Gastrocnemius medialis (tissue), 4 donors: ENCODE measurements around the gene LEF1. TPM values are rescaled to one million over a fixed set of nuclear protein-coding genes. Genes with fewer than 3 reads are reported as not detected.

ENCODE experiments used
- ATAC-seq, 2 donors: fragments of 150-250 bp; one replicate each; pipeline ENCODE4 v1.9.1; 2016
- DNase-seq, 2 donors: peaks; one replicate each; pipeline ENCODE4 v3.0.0-alpha.2; 2019
- H3K27ac ChIP-seq, 4 donors: fragments of 200-600 bp; sonication (generic); 1 replicate in 1 of 4; 2 replicates in 3 of 4; pipeline ENCODE4 v1.5.1; 2016 to 2018; ENCODE audit warnings: mild to moderate bottlenecking in 2 of 4, moderate library complexity in 1 of 4
- H3K27me3 ChIP-seq, 3 donors: fragments of 200-600 bp; sonication (generic) in 2 of 3; 1 replicate in 1 of 3; 2 replicates in 2 of 3; pipeline versions ENCODE4 v1.5.1 to v1.6.0; 2016 to 2019; ENCODE audit warnings: mild to moderate bottlenecking in 1 of 3, moderate library complexity in 1 of 3
- H3K36me3 ChIP-seq, 2 donors: fragments of 200-600 bp; sonication (generic) in 1 of 2; one replicate each; pipeline ENCODE4 v1.5.1; 2017 to 2018
- H3K4me1 ChIP-seq, 2 donors: fragments of 200-600 bp; sonication (generic) in 1 of 2; one replicate each; pipeline ENCODE4 v1.5.1; 2016 to 2017; ENCODE audit warnings: mild to moderate bottlenecking in 2 of 2
- H3K4me3 ChIP-seq, 4 donors: fragments of 200-600 bp; sonication (generic) in 3 of 4; 1 replicate in 1 of 4; 2 replicates in 3 of 4; pipeline ENCODE4 v1.5.1; 2016 to 2019; ENCODE audit warnings: mild to moderate bottlenecking in 2 of 4
- H3K9me3 ChIP-seq, 3 donors: fragments of 200-600 bp; sonication (generic) in 2 of 3; 1 replicate in 1 of 3; 2 replicates in 2 of 3; pipeline ENCODE4 v1.5.1; 2016 to 2019
- POLR2A ChIP-seq, 2 donors: fragments of 450-650 bp; IDR thresholded peaks; one replicate each; pipeline ENCODE4 v1.6.1; 2017; ENCODE audit warnings: antibody characterized with exemption in 2 of 2, mild to moderate bottlenecking in 2 of 2, moderate library complexity in 2 of 2
- in situ Hi-C, 4 donors: fragments of 200-750 bp; cut with MboI; loops; one replicate each; pipeline versions ENCODE4 v1.15.0 to v1.8.0; 2017; ENCODE audit warnings: low sequenced_read_pairs in 4 of 4
- intact Hi-C: fragments of 100-400 bp; cut with DNase I; formaldehyde crosslinking; loops from one replicate; pipeline ENCODE4 v1.15.1; 2023; ENCODE audit warnings: low total_unique reads
- total RNA-seq, 4 donors: library from RNA; depleted of rRNA; stranded (reverse); fragments of >200 nt; gene quantifications; one replicate each; pipeline versions ENCODE4 v1.1.0 to v1.2.3, GENCODE V29; 2016
- TF ChIP-seq, protein P1 (sequence below), 5 experiments: fragments of 450-650 bp in 3 of 5; fragments of 200-600 bp in 2 of 5; sonication (generic) in 2 of 5; IDR thresholded peaks in 4 of 5; conservative IDR thresholded peaks in 1 of 5; 1 replicate in 4 of 5; 2 replicates in 1 of 5; pipeline ENCODE4 v1.5.1; 2016 to 2019; ENCODE audit warnings: antibody characterized with exemption in 5 of 5, mild to moderate bottlenecking in 3 of 5, moderate library complexity in 3 of 5

LEF1 gene
- total RNA-seq, 4 donors from 2014 or later: 0.33 TPM; not detected in 3

DNA sequence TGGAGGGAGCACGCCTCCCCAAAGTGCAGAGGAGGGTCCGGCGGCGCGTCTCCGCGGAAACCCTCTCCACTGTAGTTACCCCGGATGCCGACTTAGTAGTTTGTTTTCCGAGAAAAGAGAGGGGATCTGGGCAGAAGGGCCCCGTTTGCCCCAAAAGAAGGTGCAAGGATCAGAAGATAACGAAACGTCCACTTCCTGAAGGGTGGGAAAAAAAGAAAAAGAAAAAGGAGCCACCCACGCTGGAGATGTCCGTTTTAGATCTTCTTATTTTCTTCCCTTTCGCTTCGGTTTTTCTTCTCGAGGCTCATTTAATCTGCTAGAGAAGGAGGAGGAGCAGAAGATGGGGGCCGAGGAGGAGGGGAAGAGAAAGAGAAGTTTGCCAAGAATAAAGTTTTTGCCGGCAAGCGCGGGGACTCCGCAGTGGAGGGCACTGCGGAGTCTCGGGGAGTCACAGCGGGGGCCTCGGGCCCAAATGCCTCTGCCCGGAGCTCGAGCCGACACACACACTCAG lies 517 bp downstream of the LEF1 start:
- in situ Hi-C loops: no loop called here
- Histone ChIP-seq H3K4me1 (peaks cover 16 to 22% of the 10 kb centered on the region in 2 donors), H3K4me3 (peak overlapping the region; percentile 52 to 75 (median 56)), H3K27me3 (peaks cover 90 to 98% (median 91%) of the 10 kb centered on the region in 3 donors), H3K36me3 (no peaks in the 10 kb centered on the region), H3K9me3 (no peaks in the 10 kb centered on the region), H3K27ac (no peak overlapping the region)
- TF ChIP-seq, protein P1, sequence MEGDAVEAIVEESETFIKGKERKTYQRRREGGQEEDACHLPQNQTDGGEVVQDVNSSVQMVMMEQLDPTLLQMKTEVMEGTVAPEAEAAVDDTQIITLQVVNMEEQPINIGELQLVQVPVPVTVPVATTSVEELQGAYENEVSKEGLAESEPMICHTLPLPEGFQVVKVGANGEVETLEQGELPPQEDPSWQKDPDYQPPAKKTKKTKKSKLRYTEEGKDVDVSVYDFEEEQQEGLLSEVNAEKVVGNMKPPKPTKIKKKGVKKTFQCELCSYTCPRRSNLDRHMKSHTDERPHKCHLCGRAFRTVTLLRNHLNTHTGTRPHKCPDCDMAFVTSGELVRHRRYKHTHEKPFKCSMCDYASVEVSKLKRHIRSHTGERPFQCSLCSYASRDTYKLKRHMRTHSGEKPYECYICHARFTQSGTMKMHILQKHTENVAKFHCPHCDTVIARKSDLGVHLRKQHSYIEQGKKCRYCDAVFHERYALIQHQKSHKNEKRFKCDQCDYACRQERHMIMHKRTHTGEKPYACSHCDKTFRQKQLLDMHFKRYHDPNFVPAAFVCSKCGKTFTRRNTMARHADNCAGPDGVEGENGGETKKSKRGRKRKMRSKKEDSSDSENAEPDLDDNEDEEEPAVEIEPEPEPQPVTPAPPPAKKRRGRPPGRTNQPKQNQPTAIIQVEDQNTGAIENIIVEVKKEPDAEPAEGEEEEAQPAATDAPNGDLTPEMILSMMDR (IDR thresholded peaks at IDR 0.05 in 4 of 5, conservative IDR thresholded peaks at IDR 0.05 in 1 of 5): no peak
- no peak for TF ChIP-seq POLR2A (IDR thresholded peaks at IDR 0.05)
- ATAC-seq: peak in 1 of 2 donors; percentile 14
- no peak for DNase-seq
- intact Hi-C loops: no loop called here

DNA sequence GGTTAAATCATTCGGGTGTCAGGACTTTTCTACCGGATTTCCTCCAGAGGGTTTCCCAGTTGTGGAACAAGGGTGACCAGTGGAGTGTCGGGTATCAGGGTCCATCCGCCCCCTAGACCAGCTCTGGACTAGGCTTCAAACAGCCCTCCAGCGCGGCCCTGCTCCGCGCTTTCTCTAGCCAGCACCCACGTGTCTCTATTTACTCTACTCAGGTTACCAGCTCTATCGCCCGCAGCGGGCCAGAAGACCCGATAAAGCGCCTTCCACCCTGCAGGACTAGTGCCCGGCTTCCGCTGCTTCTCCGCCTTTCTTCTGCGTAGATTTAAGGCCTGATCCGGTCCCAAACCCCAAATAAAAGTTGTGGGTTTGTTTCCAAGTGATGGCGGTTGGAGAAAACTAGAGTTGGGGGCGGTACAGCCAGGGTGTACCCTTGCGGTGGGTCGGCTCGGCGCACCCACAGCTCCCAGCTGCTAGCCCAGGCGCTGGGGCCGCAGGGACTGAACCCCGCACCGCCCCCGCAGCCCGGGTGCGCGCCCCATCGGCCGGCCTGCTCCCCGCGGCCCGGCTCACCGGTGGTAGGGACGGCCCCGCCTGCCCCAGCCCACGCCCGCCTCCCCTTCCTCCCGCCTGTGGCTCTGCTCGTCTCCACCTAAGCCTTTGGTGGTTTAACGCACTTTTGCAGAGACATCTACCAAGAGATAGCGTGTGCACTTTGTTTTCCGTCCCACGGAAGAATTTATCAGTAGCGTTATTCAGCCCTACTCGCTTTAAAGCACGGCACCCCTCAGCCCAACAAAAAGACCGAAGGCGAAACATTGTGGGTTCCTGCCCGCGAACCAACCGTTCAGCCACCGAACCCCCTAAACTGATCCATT lies 2.1 kb downstream of the LEF1 start:
- Histone ChIP-seq H3K27me3 (peaks cover 78 to 98% (median 89%) of the 10 kb centered on the region in 3 donors), H3K4me1 (peaks cover 16 to 22% of the 10 kb centered on the region in 2 donors), H3K4me3 (peak overlapping the region; percentile 48 to 65 (median 56)), H3K27ac (no peak overlapping the region), H3K36me3 (no peaks in the 10 kb centered on the region), H3K9me3 (no peaks in the 10 kb centered on the region)
- in situ Hi-C loops (no loop called here), intact Hi-C loops (no loop called here)
- no peak for TF ChIP-seq POLR2A (IDR thresholded peaks at IDR 0.05)
- TF ChIP-seq, protein P1 (IDR thresholded peaks at IDR 0.05 in 4 of 5, conservative IDR thresholded peaks at IDR 0.05 in 1 of 5): no peak
- ATAC-seq: no peak
- no peak for DNase-seq

DNA sequence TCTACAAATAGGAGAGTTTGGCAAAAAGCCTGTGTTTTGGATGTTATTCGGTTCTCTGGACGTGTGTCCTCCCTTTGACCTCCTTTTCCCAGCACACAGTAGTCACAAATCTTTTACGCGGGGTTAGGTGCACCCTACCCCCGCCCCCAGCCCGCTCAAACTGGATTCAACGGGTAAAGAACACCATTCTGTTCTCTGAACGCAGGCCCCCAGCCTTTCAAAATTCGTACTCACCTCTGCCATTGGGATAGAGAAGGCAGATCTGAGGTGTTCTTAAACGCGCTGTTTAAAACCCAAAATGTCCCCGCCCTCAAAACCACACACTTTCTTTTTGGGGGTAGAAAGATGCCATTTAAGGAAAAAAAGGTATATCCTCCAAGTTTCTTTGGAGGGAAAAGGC lies 2.7 kb downstream of the LEF1 start:
- TF ChIP-seq, protein P1 (IDR thresholded peaks at IDR 0.05 in 4 of 5, conservative IDR thresholded peaks at IDR 0.05 in 1 of 5): no peak
- no peak for TF ChIP-seq POLR2A (IDR thresholded peaks at IDR 0.05)
- intact Hi-C loops (no loop called here), in situ Hi-C loops (no loop called here)
- no peak for DNase-seq
- no peak for ATAC-seq
- H3K4me3 ChIP-seq: peak overlapping the region in 2 of 4 donors; percentile 55 to 65
- H3K27me3 ChIP-seq: peaks cover 75 to 98% (median 87%) of the 10 kb centered on the region in 3 donors
- H3K4me1 ChIP-seq: peaks cover 16 to 22% of the 10 kb centered on the region in 2 donors
- H3K9me3 ChIP-seq: no peaks in the 10 kb centered on the region
- H3K36me3 ChIP-seq: no peaks in the 10 kb centered on the region
- no peak overlapping the region for H3K27ac ChIP-seq

DNA sequence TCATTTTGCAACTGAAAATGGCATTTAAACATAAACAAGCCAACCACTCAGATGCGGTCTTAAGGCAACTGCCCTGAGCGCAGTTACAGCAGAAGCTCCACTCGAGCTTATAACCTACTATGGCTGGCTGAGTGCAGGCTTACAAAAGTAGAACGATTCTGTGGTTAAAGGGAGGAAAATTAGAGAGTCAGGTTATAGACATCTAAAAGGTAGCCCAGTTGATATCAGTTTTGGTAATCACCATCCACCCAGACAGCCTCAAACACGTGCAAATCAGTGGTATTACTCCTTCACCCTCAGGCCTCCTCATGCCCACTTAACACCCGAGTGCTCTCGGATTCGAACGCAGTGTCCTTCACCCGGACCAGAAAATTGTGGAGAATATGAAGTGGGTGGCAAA lies 3.1 kb downstream of the LEF1 start:
- no peaks in the 10 kb centered on the region for H3K36me3 ChIP-seq
- DNase-seq (no peak), ATAC-seq (no peak)
- no peak overlapping the region for H3K27ac ChIP-seq
- TF ChIP-seq, protein P1 (IDR thresholded peaks at IDR 0.05 in 4 of 5, conservative IDR thresholded peaks at IDR 0.05 in 1 of 5): no peak
- TF ChIP-seq POLR2A (IDR thresholded peaks at IDR 0.05): no peak
- H3K4me3 ChIP-seq: no peak overlapping the region
- H3K27me3 ChIP-seq: peaks cover 75 to 98% (median 87%) of the 10 kb centered on the region in 3 donors
- peaks cover 16 to 22% of the 10 kb centered on the region in 2 donors for H3K4me1 ChIP-seq
- intact Hi-C loops (no loop called here), in situ Hi-C loops (no loop called here)
- no peaks in the 10 kb centered on the region for H3K9me3 ChIP-seq
